Stimulated activated CD4-positive, alpha-beta T cell treated with anti-CD3 and anti-CD28 coated beads, Interleukin-1b, Interleukin-23, amount 100 ng/mL, for 24 hours (primary cell): ENCODE data around the gene USP47.

Experiments
- DNase-seq, 4 experiments: peaks; one replicate each; pipeline ENCODE4 v3.0.0-alpha.2; 2020; ENCODE audit warnings: low read depth in 4 of 4, low spot score in 1 of 4

USP47 gene

DNA sequence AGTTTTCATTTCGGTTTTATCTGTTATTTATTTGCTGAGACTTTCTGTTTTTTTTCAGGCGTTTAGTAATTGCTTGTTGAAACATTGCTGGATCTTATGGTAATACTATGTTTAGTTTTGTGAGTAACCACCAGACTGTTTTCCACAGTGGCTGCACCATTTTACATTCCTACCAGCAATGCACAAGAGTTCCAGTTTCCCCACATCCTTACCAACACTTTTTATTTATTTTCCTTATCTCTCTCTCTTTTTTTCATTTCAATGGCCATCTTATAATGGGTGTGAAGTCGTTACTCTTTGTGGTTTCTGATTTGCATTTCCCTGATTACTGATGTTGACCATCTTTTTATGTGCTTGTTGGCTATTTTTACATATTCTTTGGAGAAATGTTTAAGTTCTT is 23.7 kb downstream of the USP47 start:
- DNase-seq: no peak

DNA sequence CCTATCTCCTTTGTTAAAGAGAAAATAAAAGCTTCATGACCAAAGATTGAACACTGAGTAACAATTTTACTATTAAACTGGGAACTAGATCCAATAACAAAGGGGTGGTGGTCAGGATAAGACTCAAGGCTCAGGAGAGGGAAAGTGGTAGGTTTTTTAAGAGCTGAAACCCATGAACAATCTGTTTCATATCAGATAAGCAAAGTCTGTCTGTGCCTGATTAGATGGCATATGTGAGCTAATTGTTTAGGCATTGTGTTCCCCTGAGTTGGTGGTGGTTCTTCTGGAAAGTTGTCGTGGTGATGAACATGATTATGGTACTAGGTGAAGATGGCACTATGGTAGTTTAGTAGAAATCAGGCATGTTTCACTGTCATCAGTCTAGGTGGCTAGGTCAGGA is 24.4 kb downstream of the USP47 start:
- no peak for DNase-seq

DNA sequence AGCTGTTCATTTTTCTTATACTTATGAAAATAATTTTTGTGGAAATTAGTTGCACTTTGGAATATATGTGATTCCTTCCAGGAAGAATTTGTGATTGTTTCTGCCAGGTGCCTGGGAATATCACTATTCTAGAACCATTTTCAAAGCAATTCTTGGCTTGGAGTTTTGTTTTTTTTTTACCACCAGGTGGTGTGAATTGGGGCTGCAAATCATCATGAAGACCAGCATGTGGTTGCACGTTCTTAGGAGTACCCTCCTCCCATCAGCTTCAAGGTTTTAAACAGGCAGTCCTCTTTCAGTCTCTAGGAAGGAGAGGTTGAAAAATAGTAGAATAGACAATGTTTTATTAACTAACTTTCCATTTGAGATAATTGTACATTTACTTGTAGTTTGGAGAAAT is 25.9 kb downstream of the USP47 start:
- DNase-seq: no peak

DNA sequence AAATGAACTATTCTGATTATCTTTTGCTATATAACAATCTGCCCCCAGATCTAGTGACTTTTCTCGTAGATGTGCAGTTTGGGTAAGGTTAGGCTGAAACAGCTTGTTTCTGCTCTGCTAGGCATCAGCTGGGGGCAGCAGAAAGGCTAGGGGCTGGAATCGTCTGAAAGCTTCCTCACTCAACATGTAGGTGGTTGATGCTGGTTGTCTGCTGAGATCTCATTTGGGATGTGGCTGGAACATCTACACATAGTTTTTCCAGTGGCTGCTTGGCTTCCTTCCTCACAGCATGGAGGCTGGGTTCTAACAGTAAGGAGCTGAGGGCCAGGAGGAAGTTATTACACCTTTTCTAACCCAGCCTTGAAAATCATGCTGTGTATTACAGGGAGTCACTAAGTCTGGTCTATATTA is 30.2 kb downstream of the USP47 start:
- no peak for DNase-seq

DNA sequence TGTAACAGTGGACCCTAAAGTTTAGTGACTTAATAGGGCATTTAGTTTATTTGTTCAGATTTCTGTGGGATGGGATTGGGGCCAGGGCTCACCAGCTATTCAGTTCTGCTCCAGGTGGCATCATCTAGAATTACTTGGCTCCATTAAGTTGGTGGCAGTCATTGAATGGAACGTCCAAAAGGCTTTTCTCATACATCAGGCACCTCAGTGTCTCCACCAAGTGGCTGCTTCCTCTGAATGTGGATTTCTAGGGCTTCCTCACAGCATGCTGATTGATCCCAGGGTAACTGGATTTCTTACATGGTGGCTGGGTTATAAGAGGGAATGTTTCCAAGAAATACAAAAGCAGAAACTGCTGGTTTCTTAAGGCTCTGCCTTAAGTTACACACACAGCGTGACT is 34.7 kb downstream of the USP47 start:
- DNase-seq: no peak

DNA sequence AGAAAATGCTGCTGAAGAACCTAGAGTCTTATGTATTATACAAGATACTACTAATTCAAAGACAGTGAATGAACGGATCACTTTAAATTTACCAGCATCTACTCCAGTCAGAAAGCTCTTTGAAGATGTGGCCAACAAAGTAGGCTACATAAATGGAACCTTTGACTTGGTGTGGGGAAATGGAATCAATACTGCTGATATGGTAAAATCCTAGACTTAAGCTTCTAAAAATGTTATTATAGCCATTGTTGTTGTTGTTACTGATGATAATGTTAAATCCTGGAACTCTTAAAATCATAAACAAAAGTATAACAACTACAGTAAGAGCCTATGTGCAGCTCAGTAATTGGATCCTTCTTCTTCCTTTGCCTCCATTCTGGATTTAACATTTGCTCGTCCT is 38.4 kb downstream of the USP47 start:
- DNase-seq: no peak

DNA sequence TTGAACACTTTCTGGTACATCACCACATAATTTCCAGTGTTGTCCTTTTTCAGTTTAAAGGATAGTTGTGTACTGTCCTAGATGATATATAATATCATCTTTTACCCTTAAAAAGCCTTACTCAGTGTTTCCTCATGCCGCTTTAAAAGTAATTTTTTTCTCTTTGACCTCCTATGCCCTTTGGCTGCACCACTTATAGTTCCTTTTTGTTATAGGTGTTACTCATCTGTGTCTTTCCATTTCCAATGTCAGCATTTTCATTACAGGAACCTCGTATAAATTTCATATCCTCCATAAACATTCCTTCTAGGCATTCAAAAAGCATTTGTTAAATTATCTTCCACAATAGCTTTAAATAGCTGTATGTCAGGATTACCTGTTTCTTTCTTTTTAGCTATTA is 40.8 kb downstream of the USP47 start:
- no peak for DNase-seq

DNA sequence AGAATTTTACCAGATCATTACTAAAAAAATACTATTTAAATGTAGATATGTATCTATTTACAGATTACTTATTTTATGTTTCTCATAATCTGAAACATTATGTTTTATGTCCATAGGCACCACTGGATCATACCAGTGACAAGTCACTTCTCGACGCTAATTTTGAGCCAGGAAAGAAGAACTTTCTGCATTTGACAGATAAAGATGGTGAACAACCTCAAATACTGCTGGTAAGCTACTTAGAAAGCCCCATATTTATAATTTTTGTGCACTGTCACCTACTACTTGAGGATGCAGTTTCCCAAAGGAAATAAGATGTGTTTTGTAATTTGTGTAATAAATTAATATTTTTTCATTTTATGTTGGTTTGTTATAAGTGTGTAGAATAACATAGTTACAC is 42.6 kb downstream of the USP47 start:
- no peak for DNase-seq

DNA sequence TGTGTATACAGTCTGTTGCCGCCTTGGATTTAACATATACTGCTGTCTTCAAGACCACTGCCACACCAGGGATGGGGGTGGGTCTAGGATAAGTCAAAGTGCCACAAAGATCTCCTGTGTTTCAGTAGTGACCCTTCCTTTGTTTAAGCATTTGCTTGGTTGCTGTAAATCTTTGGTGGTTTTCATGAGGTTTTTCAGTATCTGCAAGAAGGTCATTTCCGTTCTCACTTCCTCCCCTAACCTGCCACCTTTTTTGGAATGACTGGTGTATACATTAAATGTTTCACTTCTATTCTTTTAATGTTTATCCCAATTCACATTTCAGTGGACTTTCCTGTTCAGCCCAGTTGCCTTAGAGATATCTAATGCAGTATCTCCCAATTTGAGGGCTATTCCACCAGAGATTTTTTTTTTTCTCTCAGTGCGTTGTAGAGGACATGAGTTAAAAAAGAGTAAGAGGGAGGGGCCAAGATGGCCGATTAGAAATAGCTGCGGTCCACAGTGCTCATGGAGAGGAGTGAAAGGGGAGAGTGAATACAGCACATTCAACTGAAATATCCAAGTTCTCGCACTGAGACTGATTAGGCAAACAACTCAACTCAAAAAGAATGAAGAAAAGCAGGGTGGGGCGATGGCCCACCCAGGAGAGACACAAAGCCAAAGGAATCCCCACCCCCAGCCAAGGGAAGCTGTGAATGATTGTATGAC is 43.2 kb downstream of the USP47 start:
- DNase-seq: no peak

DNA sequence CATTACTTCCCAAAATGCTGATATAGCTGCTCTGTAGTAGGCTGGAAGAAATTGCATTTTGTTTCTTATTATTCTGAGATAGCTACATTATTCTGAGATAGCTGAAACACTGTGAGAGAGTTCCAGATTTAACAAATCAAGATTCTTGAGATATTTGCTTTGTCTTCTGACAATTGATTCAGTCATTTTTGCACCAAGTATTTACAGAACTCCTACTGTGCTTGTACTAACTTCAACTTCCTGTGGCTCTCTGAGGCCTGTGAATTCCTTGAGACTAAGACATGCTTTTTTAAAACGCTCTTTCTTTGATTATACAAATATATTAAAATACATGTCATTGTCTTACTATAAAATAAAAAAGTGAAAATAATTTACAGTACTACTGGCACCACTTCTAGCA is 52.7 kb downstream of the USP47 start:
- DNase-seq: no peak

DNA sequence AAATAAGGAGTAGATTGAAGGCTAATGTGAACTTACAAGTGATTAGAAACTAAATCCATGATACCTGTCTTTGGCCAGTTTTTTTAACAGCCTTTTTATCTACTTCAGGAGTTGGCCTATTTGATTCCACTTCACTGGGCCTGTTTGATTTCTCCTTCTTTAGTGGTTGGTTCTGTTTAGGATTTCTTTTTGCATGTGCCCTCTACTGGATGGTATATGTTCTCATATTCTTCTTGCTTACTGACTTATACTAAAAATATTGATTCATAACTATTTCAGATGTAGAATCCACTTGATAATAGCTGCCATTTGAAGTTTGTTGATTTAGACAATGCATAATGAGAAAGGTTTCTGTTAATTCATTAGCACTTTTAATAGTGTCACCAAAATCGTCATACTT is 53.9 kb downstream of the USP47 start:
- DNase-seq: no peak

DNA sequence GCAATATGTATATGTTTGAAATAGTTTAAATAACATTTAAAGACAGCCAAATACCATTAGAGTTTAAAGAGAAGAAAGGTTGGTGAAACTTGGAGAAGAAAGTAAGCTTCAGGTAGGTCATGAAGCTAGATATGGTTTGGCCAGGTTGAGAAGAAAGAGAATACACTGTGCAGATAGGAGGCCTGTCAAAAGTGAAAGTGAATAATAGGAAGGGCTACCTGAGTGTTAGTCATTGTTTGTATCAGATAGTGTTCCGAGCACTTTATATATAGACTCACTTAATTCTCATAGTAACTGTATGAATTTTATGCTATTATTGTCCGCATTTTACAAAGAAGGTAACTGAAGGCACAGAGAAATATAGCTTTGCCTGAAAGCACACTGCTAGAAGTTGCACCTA is 56.9 kb downstream of the USP47 start:
- no peak for DNase-seq

DNA sequence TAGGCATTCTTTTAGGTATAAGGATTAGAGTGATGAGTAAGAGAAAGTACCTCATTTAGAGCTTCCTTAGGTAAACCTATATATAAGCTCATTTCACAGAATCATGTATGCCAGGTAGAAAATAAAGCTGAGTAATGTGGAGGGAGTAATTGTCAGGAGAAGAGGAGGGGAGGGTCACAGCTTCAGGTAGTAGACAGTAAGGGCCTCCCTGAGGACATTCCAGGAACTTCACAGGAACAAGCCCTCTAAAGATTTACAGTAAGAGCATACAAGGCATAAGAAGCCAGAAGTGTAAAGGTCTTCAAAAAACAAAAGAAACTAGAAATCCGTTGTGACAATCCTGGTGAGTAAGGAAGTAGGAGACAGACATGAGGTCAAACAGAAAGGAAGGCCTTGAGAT is 57.6 kb downstream of the USP47 start:
- DNase-seq: no peak

DNA sequence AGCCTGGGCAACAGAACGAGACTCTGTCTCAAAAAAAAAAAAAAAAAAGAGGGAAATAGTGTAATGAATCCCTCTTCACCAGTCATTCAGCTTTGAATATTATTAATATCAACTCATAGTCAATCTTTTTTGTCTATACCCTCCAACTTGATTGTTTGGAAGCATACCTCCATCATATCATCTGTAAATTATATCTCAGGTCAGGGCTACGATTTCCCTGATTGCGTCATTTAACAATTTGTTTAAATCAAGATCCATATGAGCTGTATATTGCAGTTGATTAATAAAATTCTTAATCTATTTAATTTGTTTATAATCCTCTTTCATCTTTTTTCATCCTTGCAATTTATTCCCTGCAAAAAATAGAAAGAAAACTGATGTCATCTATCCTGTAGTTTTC is 60.2 kb downstream of the USP47 start:
- no peak for DNase-seq

DNA sequence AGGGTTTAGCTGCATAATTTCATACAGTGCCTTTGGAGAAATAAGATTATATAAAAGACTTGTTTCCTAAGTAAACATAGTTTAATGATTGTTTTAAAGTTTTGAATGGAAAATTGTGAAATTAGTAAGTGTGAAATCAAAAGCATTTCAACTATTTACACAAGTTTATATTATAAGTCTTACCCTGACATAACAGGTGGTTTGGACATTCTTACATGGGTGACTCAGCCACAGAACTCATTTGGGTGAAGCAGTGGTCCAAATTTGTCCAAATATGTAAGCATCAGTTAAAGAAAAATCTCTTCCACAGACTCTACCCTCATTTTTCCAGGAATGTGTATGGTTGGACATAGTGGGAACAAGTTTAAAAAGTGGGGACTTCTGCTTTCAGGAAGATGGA is 68.0 kb downstream of the USP47 start:
- DNase-seq: no peak

DNA sequence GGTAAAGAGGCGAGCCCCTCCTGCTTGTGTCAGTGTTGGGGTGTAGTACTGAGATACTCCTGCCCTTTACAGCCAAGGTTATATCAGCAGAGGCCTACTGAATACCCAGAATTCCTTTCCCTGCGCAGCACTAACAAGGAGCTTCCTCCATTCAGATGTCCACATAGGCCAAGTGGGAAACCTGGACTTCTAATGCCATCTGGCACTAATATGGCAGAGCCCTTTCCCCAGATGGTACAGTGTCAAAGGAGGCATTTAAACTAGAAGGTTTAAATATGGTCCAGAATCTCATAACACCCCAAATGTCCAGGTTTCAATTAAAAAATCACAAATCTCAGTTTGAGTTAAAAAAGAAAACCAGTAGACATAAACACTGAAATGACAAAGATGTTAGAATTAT is 68.8 kb downstream of the USP47 start:
- no peak for DNase-seq

DNA sequence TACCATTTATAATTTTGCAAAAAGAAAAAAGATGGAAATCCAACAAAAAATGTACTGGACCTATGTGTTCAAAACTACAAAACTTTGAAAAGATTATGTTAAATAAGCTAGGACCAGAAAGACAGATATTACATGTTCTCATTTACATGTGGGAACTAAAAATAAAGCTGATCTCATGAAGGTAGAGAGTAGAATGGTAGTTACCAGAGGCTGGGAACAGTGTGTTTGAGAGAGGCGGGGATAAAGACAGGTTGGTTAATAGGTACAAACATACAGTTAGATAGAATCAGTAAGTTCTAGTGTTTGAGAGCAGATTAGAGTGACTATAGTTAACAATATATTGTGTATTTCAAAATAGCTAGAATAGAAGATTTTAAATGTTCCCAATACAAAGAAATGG is 71.6 kb downstream of the USP47 start:
- no peak for DNase-seq

DNA sequence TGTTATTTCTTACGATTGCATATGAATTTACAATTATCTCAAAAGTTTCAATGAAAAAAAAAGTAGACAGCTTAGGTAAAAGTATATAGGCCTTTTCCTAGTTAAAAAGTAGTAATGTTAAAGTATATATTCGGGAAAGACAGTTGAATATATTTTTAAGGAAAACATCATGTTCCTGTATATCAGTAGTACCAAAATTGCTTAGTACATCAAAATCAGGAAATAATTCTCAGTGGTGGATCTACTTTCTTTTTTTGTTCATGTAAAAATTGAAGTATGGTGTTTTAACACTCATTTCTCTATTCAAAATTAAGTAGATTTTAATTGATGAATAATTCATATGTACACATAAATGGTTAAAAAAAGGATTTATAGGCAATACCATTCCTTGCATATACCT is 73.9 kb downstream of the USP47 start:
- DNase-seq: no peak

DNA sequence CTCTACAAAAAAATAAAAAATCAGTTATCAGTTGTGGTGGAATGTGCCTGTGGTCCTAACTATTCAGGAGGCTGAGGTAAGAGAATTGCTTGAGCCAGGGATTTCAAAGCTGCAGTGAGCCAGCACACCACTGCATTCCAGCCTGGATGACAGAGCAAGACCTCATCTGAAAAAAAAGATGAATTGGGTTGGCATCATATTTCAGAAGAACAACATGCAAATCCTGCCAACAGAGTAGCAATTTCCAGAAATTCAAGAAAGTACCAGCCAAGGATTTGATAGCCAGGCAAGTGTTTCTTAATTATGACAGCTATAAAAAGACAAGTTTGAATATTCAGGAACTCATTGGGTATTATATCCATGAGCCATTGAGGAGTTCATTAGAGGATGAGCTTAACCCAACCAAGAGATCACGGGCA is 75.2 kb downstream of the USP47 start:
- DNase-seq: no peak

DNA sequence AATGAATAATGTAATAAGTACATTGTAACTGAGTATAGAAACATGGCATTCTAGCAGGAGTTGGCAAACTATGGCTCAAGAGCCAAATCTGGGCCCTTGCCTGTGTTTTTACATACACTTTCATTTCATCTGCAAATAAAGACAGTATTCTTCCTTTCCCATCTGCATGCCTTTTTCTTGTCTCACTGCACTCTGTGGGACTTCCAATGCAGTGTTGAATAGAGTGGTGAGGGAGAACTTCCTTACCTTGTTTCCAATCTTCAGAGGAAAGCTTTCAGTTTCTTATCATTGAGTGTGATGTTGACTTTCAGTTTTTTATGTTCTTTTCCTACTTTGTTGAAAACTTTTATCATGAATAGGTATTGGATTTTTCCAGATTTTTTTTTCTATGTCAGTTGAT is 82.1 kb downstream of the USP47 start:
- DNase-seq: no peak

DNA sequence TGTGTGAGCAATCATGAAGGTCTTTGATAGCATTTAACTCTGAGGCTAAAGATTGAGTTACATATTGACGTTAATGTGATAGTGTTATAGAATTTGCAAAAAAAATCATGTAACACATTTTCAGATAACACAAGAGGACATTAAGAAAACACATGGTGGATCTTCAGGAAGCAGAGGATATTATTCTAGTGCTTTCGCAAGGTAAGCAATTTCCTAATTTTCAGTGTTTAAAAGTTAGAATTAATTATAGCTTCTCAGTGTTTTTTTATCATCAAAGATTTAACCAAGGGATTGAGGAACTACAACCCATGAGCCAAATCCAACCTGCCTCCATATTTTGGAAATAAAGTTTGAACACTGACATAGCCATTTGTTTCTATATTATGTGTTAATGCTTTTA is 88.1 kb downstream of the USP47 start:
- no peak for DNase-seq

DNA sequence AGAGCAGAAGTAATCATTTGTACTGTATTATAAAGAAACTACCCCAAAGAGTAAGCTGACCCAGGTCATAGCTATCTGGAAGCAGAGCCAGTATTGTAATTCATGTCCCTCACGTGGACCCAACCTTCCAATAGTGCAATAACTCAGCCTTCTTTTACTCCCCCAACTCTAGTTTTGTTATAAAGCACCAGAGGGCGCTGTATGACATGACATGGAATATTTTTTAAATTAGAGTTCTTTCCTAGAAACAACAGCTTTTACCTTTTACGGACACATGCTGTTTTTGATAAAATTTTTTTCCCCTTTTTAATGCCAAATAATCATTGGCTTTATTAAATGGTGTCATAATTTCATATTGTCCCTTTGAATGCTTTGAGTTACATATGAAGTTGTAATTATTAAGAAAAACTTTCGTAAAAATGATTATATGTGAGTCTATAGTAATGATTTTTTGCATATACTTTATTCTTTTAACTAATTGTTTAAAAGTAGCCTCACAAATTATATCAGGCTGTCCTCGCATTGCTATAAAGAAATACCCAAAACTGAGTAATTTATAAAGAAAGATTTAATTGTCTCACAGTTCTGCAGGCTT is 89.8 kb downstream of the USP47 start:
- no peak for DNase-seq

DNA sequence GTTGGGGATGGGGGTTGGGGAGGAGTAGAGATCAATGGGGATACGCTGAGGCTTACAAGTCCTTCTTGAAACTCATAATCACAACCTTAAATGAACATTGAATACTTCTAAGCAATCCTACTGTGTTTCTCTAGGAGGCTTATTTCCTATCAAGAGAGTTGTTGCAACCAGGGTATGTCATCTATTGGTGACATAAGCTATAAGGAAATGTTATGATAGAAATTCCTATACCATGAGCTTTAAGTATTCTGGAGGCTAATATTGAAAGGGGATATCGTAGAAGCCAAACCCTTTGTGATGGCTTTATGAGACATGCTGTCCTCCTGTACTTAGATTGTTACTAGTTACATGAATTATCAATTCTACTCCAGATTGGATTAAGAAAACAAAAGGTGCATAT is 93.8 kb downstream of the USP47 start:
- no peak for DNase-seq
